ENCODE results near the gene ARID4B. TPM values are rescaled to one million over a fixed set of nuclear protein-coding genes. Genes with fewer than 3 reads are reported as not detected.

The ARID4B gene
- total and polyA plus RNA-seq, 2 donors (not counting 3 experiments of a cell fraction or from before 2014, with no cell fraction given) = 6.7 to 40.7 TPM

GRCh38 chr1:235124111-235124510 is 203.9 kb downstream of the ARID4B start:
- no peaks in the 10 kb centered on the region for H3K9me1 ChIP-seq (replicated peaks; ENCODE audit: control insufficient read depth, extremely low read depth, insufficient read depth, low read length)
- peaks cover 2% of the 10 kb centered on the region for H4K20me1 ChIP-seq (replicated peaks; ENCODE audit: control insufficient read depth, extremely low read depth, insufficient read depth, low read length)
- H3K4me3 ChIP-seq (replicated peaks in 1 of 3; ENCODE audit: insufficient read depth in 1 of 3, low read depth in 1 of 3, low read length in 3 of 3) = no peak overlapping the region
- no peak for FAIRE-seq
- H3K9ac ChIP-seq (replicated peaks; ENCODE audit: extremely low read depth, insufficient read depth, low read length) = no peak overlapping the region
- TF ChIP-seq GATA2 (IDR thresholded peaks at IDR 0.05; ENCODE audit: insufficient read depth, insufficient read length, low read depth, low read length) (no peak), MAX (IDR thresholded peaks at IDR 0.05; ENCODE audit: insufficient read depth, insufficient read length) (no peak), POLR2AphosphoS5 (IDR thresholded peaks at IDR 0.05; ENCODE audit: insufficient read depth, low read depth, low read length) (no peak), POLR2A (IDR thresholded peaks at IDR 0.05; ENCODE audit: low read depth, low read length) (no peak), JUN (IDR thresholded peaks at IDR 0.05; ENCODE audit: borderline replicate concordance, insufficient read depth, insufficient read length, low read depth) (no peak), MYC (IDR thresholded peaks at IDR 0.05; ENCODE audit: low read depth, low read length) (no peak)
- H3K79me2 ChIP-seq (ENCODE audit: control insufficient read depth, insufficient read depth, low read length) = peaks cover 89% of the 10 kb centered on the region
- DNase-seq (ENCODE audit: low read depth, low spot score) = no peak
- no peaks in the 10 kb centered on the region for H3K9me3 ChIP-seq (replicated peaks; ENCODE audit: control insufficient read depth, insufficient read depth, low read length)
- H2AFZ ChIP-seq (ENCODE audit: low read depth, low read length) = no peak overlapping the region
- no peaks in the 10 kb centered on the region for H3K27me3 ChIP-seq (ENCODE audit: control insufficient read depth in 2 of 2, insufficient read depth in 2 of 2, low read length in 2 of 2)
- H3K27ac ChIP-seq (ENCODE audit: insufficient read depth, low read depth, low read length) = no peak overlapping the region
- POLR2A ChIA-PET = no interaction called here
- H3K36me3 ChIP-seq (ENCODE audit: control insufficient read depth in 2 of 2, extremely low read depth in 1 of 2, insufficient read depth in 2 of 2, low read length in 2 of 2) = peaks cover 5 to 10% of the 10 kb centered on the region in 2 experiments
- intact Hi-C loops (cut with micrococcal nuclease) (no loop called here), dilution Hi-C loops (cut with MboI; ENCODE audit: extremely low pct_ligation_motif_present, low sequenced_read_pairs) (no loop called here)
- H3K4me2 ChIP-seq (ENCODE audit: insufficient read depth, low read length) = no peak overlapping the region
- H3K4me1 ChIP-seq (ENCODE audit: control insufficient read depth, extremely low read depth, insufficient read depth, low read length) = peaks cover 12% of the 10 kb centered on the region
- CTCF ChIA-PET = no interaction called here
- no TSS peak for BruUV-seq (replicated peaks)

- ChIA-PET POLR2A (no interaction called here), CTCF (interaction anchor here (1.2 to 2.8 kb wide), 4 partner anchors 9 to 295 kb away, joined by 3 to 14 read pairs (median 4); no protein-coding TSS in a partner anchor)
- H3K36me3 ChIP-seq (ENCODE audit: control insufficient read depth in 2 of 2, extremely low read depth in 1 of 2, insufficient read depth in 2 of 2, low read length in 2 of 2) = peaks cover 13 to 16% of the 10 kb centered on the region in 2 experiments
- no peak overlapping the region for H3K27ac ChIP-seq (ENCODE audit: insufficient read depth, low read depth, low read length)
- no peak for TF ChIP-seq MAX (IDR thresholded peaks at IDR 0.05; ENCODE audit: insufficient read depth, insufficient read length)
- TF ChIP-seq FOS (IDR thresholded peaks at IDR 0.05; ENCODE audit: borderline replicate concordance, insufficient read depth, low read length) = no peak
- no peak for TF ChIP-seq POLR2AphosphoS5 (IDR thresholded peaks at IDR 0.05; ENCODE audit: insufficient read depth, low read depth, low read length)
- no peak for TF ChIP-seq EZH2 (IDR thresholded peaks at IDR 0.05; ENCODE audit: borderline replicate concordance, low read depth, low read length, severe bottlenecking)
- TF ChIP-seq JUN (IDR thresholded peaks at IDR 0.05; ENCODE audit: borderline replicate concordance, insufficient read depth, insufficient read length, low read depth) = no peak
- no peak for TF ChIP-seq MYC (IDR thresholded peaks at IDR 0.05; ENCODE audit: low read depth, low read length)
- no peak for TF ChIP-seq CTCF (IDR thresholded peaks at IDR 0.05; ENCODE audit: extremely low read depth in 1 of 2, insufficient read depth in 1 of 2, low read depth in 1 of 2, low read length in 2 of 2)
- TF ChIP-seq POLR2A (IDR thresholded peaks at IDR 0.05; ENCODE audit: low read depth, low read length) = no peak
- TF ChIP-seq GATA2 (IDR thresholded peaks at IDR 0.05; ENCODE audit: insufficient read depth, insufficient read length, low read depth, low read length) = no peak
- H2AFZ ChIP-seq (ENCODE audit: low read depth, low read length) = no peak overlapping the region
- H3K4me2 ChIP-seq (ENCODE audit: insufficient read depth, low read length) = peak overlapping the region; percentile 28
- DNase-seq (ENCODE audit: low read depth, low spot score) (no peak), FAIRE-seq (no peak)
- BruUV-seq (replicated peaks) = no TSS peak
- H3K4me1 ChIP-seq (ENCODE audit: control insufficient read depth, extremely low read depth, insufficient read depth, low read length) = peaks cover 7% of the 10 kb centered on the region
- no peaks in the 10 kb centered on the region for H3K9me3 ChIP-seq (replicated peaks; ENCODE audit: control insufficient read depth, insufficient read depth, low read length)
- H3K79me2 ChIP-seq (ENCODE audit: control insufficient read depth, insufficient read depth, low read length) = peaks cover 89% of the 10 kb centered on the region
- no peak overlapping the region for H3K9ac ChIP-seq (replicated peaks; ENCODE audit: extremely low read depth, insufficient read depth, low read length)
- dilution Hi-C loops (cut with MboI; ENCODE audit: extremely low pct_ligation_motif_present, low sequenced_read_pairs) = no loop called here
- no peaks in the 10 kb centered on the region for H3K27me3 ChIP-seq (ENCODE audit: control insufficient read depth in 2 of 2, insufficient read depth in 2 of 2, low read length in 2 of 2)
- H3K9me1 ChIP-seq (replicated peaks; ENCODE audit: control insufficient read depth, extremely low read depth, insufficient read depth, low read length) = no peaks in the 10 kb centered on the region
- H4K20me1 ChIP-seq (replicated peaks; ENCODE audit: control insufficient read depth, extremely low read depth, insufficient read depth, low read length) = peaks cover 2% of the 10 kb centered on the region
- H3K4me3 ChIP-seq (replicated peaks in 1 of 3; ENCODE audit: insufficient read depth in 1 of 3, low read depth in 1 of 3, low read length in 3 of 3) = no peak overlapping the region
- intact Hi-C loops (cut with micrococcal nuclease) = no loop called here
These were observed 205.6 kb downstream of the ARID4B start for GRCh38 chr1:235122348-235122747.
